H1 (cell line): ENCODE data around the gene ALS2CL. TPM values are rescaled to one million over a fixed set of nuclear protein-coding genes. Genes with fewer than 3 reads are reported as not detected.

Source experiments
- CTCF ChIA-PET: fragments of 300-600 bp; sonication (Branson Sonifier 250); formaldehyde crosslinking; loops from one replicate; lab custom pipeline; 2021; ENCODE audit not compliant: partially characterized antibody; lab: Charles Lee
- POLR2A ChIA-PET: fragments of 300-600 bp; sonication (Branson Sonifier 250); formaldehyde crosslinking; loops from one replicate; lab custom pipeline; 2021; ENCODE audit warnings: inconsistent platforms; ENCODE audit not compliant: partially characterized antibody; lab: Charles Lee
- DNase-seq, 2 experiments: peaks; one replicate each; pipeline versions ENCODE4 v3.0.0 to v3.0.0-alpha.2; 2010 to 2022; ENCODE audit warnings: low spot score in 2 of 2, low read depth in 1 of 2, mixed read lengths in 1 of 2
- FAIRE-seq: peaks from 2 replicates; lab custom pipeline; 2011; peaks lifted over from hg19 to GRCh38; lab: Jason Lieb, UNC
- H2AFZ ChIP-seq: 2 replicates; pipeline ENCODE4 v1.8.1; 2012; ENCODE audit warnings: low read length, inconsistent platforms
- H2AK5ac ChIP-seq: 2 replicates; pipeline ENCODE4 v1.6.1; 2013; ENCODE audit warnings: low read depth, low read length
- H2BK120ac ChIP-seq: replicated peaks from 2 replicates; pipeline ENCODE3; 2013; ENCODE audit warnings: low read depth, low read length, inconsistent platforms
- H2BK12ac ChIP-seq: 2 replicates; pipeline ENCODE4 v1.6.1; 2013; ENCODE audit warnings: low read depth, low read length
- H2BK15ac ChIP-seq: 2 replicates; pipeline ENCODE4 v1.6.1; 2013; ENCODE audit warnings: low read length
- H2BK20ac ChIP-seq: 2 replicates; pipeline ENCODE4 v1.6.1; 2013; ENCODE audit warnings: low read length
- H2BK5ac ChIP-seq: 2 replicates; pipeline ENCODE4 v1.6.1; 2013; ENCODE audit warnings: low read depth, low read length
- H3K14ac ChIP-seq: 2 replicates; pipeline ENCODE4 v1.6.1; 2013; ENCODE audit warnings: inconsistent platforms; ENCODE audit not compliant: insufficient read length
- H3K18ac ChIP-seq: 2 replicates; pipeline ENCODE4 v1.6.1; 2013; ENCODE audit warnings: low read length; ENCODE audit errors: extremely low read depth
- H3K23ac ChIP-seq: 2 replicates; pipeline ENCODE4 v1.6.1; 2013; ENCODE audit warnings: inconsistent platforms; ENCODE audit not compliant: insufficient read length
- H3K23me2 ChIP-seq: 2 replicates; pipeline ENCODE4 v1.6.1; 2013; ENCODE audit warnings: low read depth, low read length
- H3K27ac ChIP-seq: 2 replicates; pipeline ENCODE4 v1.6.1; 2011; ENCODE audit warnings: low read depth, low read length, inconsistent platforms
- H3K27me3 ChIP-seq, 4 experiments: replicated peaks in 1 of 4; 1 replicate in 1 of 4; 2 replicates in 3 of 4; pipeline versions ENCODE4 v1.6.1 to v1.8.1; 2011 to 2013; ENCODE audit warnings: low read length in 3 of 4, mild to moderate bottlenecking in 3 of 4, inconsistent platforms in 2 of 4, mixed read lengths in 2 of 4, moderate library complexity in 1 of 4; ENCODE audit not compliant: control insufficient read depth in 3 of 4, insufficient read depth in 3 of 4; ENCODE audit errors: extremely low read depth in 1 of 4
- H3K36me3 ChIP-seq, 4 experiments: 2 replicates each; pipeline versions ENCODE4 v1.6.1 to v1.8.1; 2011 to 2013; ENCODE audit warnings: mild to moderate bottlenecking in 4 of 4, low read length in 3 of 4, moderate library complexity in 2 of 4, control low read depth in 1 of 4, inconsistent platforms in 1 of 4; ENCODE audit not compliant: insufficient read depth in 4 of 4, control insufficient read depth in 2 of 4
- H3K4ac ChIP-seq: replicated peaks from 2 replicates; pipeline ENCODE3; 2013; ENCODE audit warnings: low read length, low read depth, mixed read lengths, inconsistent platforms; ENCODE audit not compliant: insufficient read length
- H3K4me1 ChIP-seq, 4 experiments: replicated peaks in 1 of 4; 1 replicate in 1 of 4; 2 replicates in 3 of 4; pipeline versions ENCODE4 v1.6.1 to v1.8.1; 2011 to 2013; ENCODE audit warnings: low read length in 3 of 4, inconsistent platforms in 2 of 4, mixed read lengths in 1 of 4; ENCODE audit not compliant: insufficient read depth in 4 of 4, control insufficient read depth in 3 of 4
- H3K4me2 ChIP-seq, 2 experiments: 2 replicates each; pipeline versions ENCODE4 v1.6.1 to v1.8.1; 2011 to 2013; ENCODE audit warnings: low read depth in 2 of 2, low read length in 2 of 2, control low read depth in 1 of 2, inconsistent platforms in 1 of 2, mild to moderate bottlenecking in 1 of 2; ENCODE audit not compliant: insufficient read depth in 1 of 2
- H3K4me3 ChIP-seq, 4 experiments: fragments of 200-600, 300-600 bp in 1 of 4; sonication (generic), shearing (Covaris generic), sonication (Bioruptor Twin) in 1 of 4; 2 replicates each; pipeline versions ENCODE4 v1.5.1 to v1.8.1; 2011 to 2016; ENCODE audit warnings: low read length in 4 of 4, low read depth in 3 of 4, control low read depth in 2 of 4, inconsistent platforms in 2 of 4, mild to moderate bottlenecking in 2 of 4, mixed read lengths in 1 of 4, moderate library complexity in 1 of 4; ENCODE audit not compliant: insufficient read depth in 2 of 4; ENCODE audit errors: extremely low read depth in 1 of 4
- H3K56ac ChIP-seq: replicated peaks from 2 replicates; pipeline ENCODE3; 2013; ENCODE audit warnings: low read depth, mild to moderate bottlenecking, mixed read lengths, low read length, inconsistent platforms; ENCODE audit not compliant: insufficient read length
- H3K79me1 ChIP-seq: 2 replicates; pipeline ENCODE4 v1.6.1; 2013; ENCODE audit warnings: low read depth, low read length, control low read depth
- H3K79me2 ChIP-seq, 2 experiments: 2 replicates each; pipeline versions ENCODE4 v1.6.1 to v1.8.1; 2012 to 2013; ENCODE audit warnings: low read length in 2 of 2, mild to moderate bottlenecking in 2 of 2, inconsistent platforms in 1 of 2; ENCODE audit not compliant: insufficient read depth in 2 of 2, control insufficient read depth in 1 of 2
- H3K9ac ChIP-seq, 4 experiments: replicated peaks in 1 of 4; 1 replicate in 1 of 4; 2 replicates in 3 of 4; pipeline versions ENCODE4 v1.6.1 to v1.8.1; 2011 to 2013; ENCODE audit warnings: low read depth in 3 of 4, low read length in 3 of 4, control low read depth in 2 of 4, mild to moderate bottlenecking in 2 of 4, moderate library complexity in 2 of 4, inconsistent platforms in 1 of 4; ENCODE audit errors: extremely low read depth in 1 of 4
- H3K9me3 ChIP-seq, 2 experiments: 2 replicates each; pipeline versions ENCODE4 v1.6.1 to v1.8.1; 2012 to 2013; ENCODE audit warnings: mild to moderate bottlenecking in 2 of 2, moderate library complexity in 2 of 2, control low read depth in 1 of 2, inconsistent platforms in 1 of 2, low read depth in 1 of 2, low read length in 1 of 2, mixed read lengths in 1 of 2; ENCODE audit not compliant: insufficient read depth in 2 of 2
- H4K20me1 ChIP-seq, 2 experiments: replicated peaks in 1 of 2; 2 replicates each; pipeline versions ENCODE3 to v1.8.1; 2011 to 2013; ENCODE audit warnings: inconsistent platforms in 2 of 2, low read length in 2 of 2, mild to moderate bottlenecking in 1 of 2; ENCODE audit not compliant: insufficient read depth in 2 of 2, control insufficient read depth in 1 of 2
- H4K5ac ChIP-seq: 2 replicates; pipeline ENCODE4 v1.6.1; 2013; ENCODE audit warnings: low read length, low read depth, mixed read lengths, inconsistent platforms; ENCODE audit not compliant: insufficient read length
- H4K8ac ChIP-seq: 2 replicates; pipeline ENCODE4 v1.8.0; 2013; ENCODE audit warnings: mild to moderate bottlenecking, moderate library complexity, low read length, inconsistent platforms; ENCODE audit not compliant: insufficient read depth; ENCODE audit errors: extremely low read depth
- H4K91ac ChIP-seq: replicated peaks from 2 replicates; pipeline ENCODE3; 2013; ENCODE audit warnings: low read length, mixed read lengths, inconsistent platforms; ENCODE audit not compliant: insufficient read length
- BACH1 ChIP-seq: IDR thresholded peaks from 2 replicates; pipeline ENCODE4 v1.6.1; 2012; ENCODE audit warnings: low read length, improper control_type of control experiment
- CHD1 ChIP-seq: IDR thresholded peaks from 2 replicates; pipeline ENCODE4 v1.6.1; 2012; ENCODE audit warnings: low read depth, low read length, improper control_type of control experiment
- KDM5A ChIP-seq: fragments of 200-600 bp; IDR thresholded peaks from 2 replicates; pipeline ENCODE4 v1.7.1; 2012; ENCODE audit warnings: mild to moderate bottlenecking, low read length, inconsistent platforms, mixed read lengths
- POLR2AphosphoS5 ChIP-seq: IDR thresholded peaks from 2 replicates; pipeline ENCODE4 v1.6.1; 2011; ENCODE audit warnings: low read depth, low read length
- RAD21 ChIP-seq, 2 experiments: IDR thresholded peaks in 1 of 2; conservative IDR thresholded peaks in 1 of 2; 2 replicates each; pipeline ENCODE4 v1.6.1; 2011; ENCODE audit warnings: low read depth in 2 of 2, low read length in 2 of 2, improper control_type of control experiment in 1 of 2, inconsistent platforms in 1 of 2, mild to moderate bottlenecking in 1 of 2, moderate library complexity in 1 of 2
- YY1 ChIP-seq: IDR thresholded peaks from 2 replicates; pipeline ENCODE4 v1.6.1; 2011; ENCODE audit warnings: low read depth, mild to moderate bottlenecking, low read length
- WGBS, 2 experiments: shearing (Covaris generic) in 1 of 2; methylation state at CpG; one replicate each; pipeline versions ENCODE4 v1.1.6 to v1.1.7; 2013 to 2015; ENCODE audit warnings: low lambda C conversion rate in 2 of 2, mixed read lengths in 2 of 2, inconsistent platforms in 1 of 2, low coverage in 1 of 2, missing lambda C conversion rate in 1 of 2; ENCODE audit not compliant: insufficient replicate concordance in 2 of 2, insufficient coverage in 1 of 2, insufficient read length in 1 of 2; ENCODE audit errors: extremely low coverage in 1 of 2, missing lambda C conversion rate in 1 of 2; 5-methylcytosine and 5-hydroxymethylcytosine counted together
- polyA plus RNA-seq, 7 experiments: library from polyadenylated mRNA; depleted of rRNA in 3 of 7; stranded (reverse) in 5 of 7; unstranded in 2 of 7; fragments of >200 nt in 5 of 7; fragments of 200-250 nt in 2 of 7; gene quantifications; 1 replicate in 5 of 7; 2 replicates in 1 of 7; 4 replicates in 1 of 7; pipeline versions ENCODE4 v1.2.1 to v1.2.3, GENCODE V29; 2011 to 2013; ENCODE audit warnings: missing spikeins in 2 of 7, mixed read lengths in 2 of 7
- total RNA-seq: library from RNA; stranded (reverse); fragmentation: NEBNext Ultra II Directional; extraction: Animal tissue kit (Norgen Biotek cat#: 25700); gene quantifications from 2 replicates; pipeline ENCODE4 v1.2.1, GENCODE V29; 2021

Gene ALS2CL
- total and polyA plus RNA-seq, 2 of the 8 experiments (the other 6 are each of a cell fraction or from before 2014, with no cell fraction given): 4.8 to 5.4 TPM

DNA sequence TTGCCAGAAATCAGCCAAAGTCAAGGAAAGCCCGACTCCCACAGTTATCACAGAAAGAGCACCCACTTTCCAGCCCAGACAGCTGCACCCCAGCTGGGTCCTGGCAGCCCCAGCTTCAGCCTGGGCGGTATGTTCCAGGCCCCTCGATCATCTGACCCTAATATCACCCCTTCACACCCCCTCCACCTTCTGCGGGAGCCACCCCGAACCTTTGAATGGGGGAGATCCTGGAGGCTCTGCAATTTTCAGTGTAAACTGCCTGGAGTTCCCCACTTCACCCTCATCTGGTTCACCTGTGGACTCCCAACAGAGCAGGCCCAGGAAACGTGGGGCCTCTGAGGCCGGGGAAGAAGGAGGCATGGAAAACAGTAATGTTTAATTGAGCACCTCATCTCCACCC, 18.3 kb upstream of the ALS2CL start:
- Histone ChIP-seq H4K91ac (no peak overlapping the region), H2BK120ac (no peak overlapping the region), H2AFZ (no peak overlapping the region), H3K56ac (no peak overlapping the region), H2BK5ac (no peak overlapping the region), H4K8ac (no peak overlapping the region), H3K79me2 (no peaks in the 10 kb centered on the region), H3K4me2 (no peak overlapping the region), H2BK20ac (no peak overlapping the region), H3K79me1 (no peaks in the 10 kb centered on the region), H3K27me3 (no peaks in the 10 kb centered on the region; a peak in 2 of 7 replicates), H3K4me1 (peaks cover 0 to 2% (median 0%) of the 10 kb centered on the region in 4 experiments; a peak in 1 of 7 replicates), H3K18ac (no peak overlapping the region), H2AK5ac (no peak overlapping the region), H3K23me2 (no peaks in the 10 kb centered on the region), H3K14ac (no peak overlapping the region), H2BK12ac (0 out of 2 replicates have a peak overlapping the region, but pooled peaks have one; percentile 55), H3K23ac (no peak overlapping the region), H3K36me3 (no peaks in the 10 kb centered on the region; a peak in 1 of 8 replicates), H2BK15ac (no peak overlapping the region), H3K27ac (no peak overlapping the region), H3K9ac (no peak overlapping the region), H4K5ac (no peak overlapping the region), H3K4me3 (no peak overlapping the region), H3K4ac (no peak overlapping the region), H3K9me3 (no peaks in the 10 kb centered on the region), H4K20me1 (peaks cover 0 to 3% of the 10 kb centered on the region in 2 experiments)
- DNase-seq (no peak), FAIRE-seq (no peak)
- CTCF ChIA-PET: interaction anchor here (0.9 to 2.2 kb wide), 2 partner anchors 137 to 183 kb away, joined by 3 to 9 read pairs; no protein-coding TSS in a partner anchor
- POLR2A ChIA-PET: no interaction called here
- 88% methylated on average over 7 of the region's 7 CpGs; no CpG with 5 or more reads in 1 of the 2 experiments for WGBS, 2 experiments
- no peak for TF ChIP-seq CHD1
- TF ChIP-seq RAD21 (IDR thresholded peaks at IDR 0.05 in 1 of 2, conservative IDR thresholded peaks at IDR 0.05 in 1 of 2; ENCODE audit: low read depth in 2 of 2, low read length in 2 of 2): no peak
- no peak for TF ChIP-seq POLR2AphosphoS5
- no peak for TF ChIP-seq BACH1
- TF ChIP-seq KDM5A: no peak
- TF ChIP-seq YY1: no peak
